ENCODE measurements around the gene CDC16. TPM values are rescaled to one million over a fixed set of nuclear protein-coding genes. Genes with fewer than 3 reads are reported as not detected.
"Not testable (repeated sequence)": the region's sequence is repeated elsewhere in the genome, so short reads cannot be mapped to it uniquely, and the experiment has no call there.

Gene CDC16
- total RNA-seq, 2 experiments from 2014 or later, result 83.5 to 90.8 TPM

DNA sequence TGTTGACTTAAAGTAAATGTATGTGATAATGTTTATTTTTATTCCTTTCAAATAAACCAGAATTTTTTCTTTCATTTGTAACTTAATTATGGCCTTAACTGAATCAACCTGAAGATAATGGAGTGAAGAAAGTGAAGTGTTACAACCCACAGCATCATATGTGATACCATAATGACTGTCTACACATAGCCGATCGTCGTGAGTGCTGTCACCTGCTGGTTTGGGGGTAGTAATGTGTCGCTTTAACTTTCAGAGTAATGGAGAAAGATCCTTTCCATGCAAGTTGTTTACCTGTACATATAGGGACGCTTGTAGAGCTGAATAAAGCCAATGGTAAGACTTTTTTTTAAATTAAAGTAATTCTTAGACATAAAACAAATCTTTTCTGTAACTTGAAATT lies 9.9 kb downstream of the CDC16 start:
- Mint-ChIP-seq H3K27me3 (no peaks in the 10 kb centered on the region), H3K27ac (no peak overlapping the region), H3K4me3 (no peak overlapping the region), H3K36me3 (ENCODE audit: low read depth) (peaks cover 73% of the 10 kb centered on the region), H3K9me3 (ENCODE audit: low read depth) (no peaks in the 10 kb centered on the region), H3K4me1 (peaks cover 4% of the 10 kb centered on the region)
- no peak for ATAC-seq
- DNase-seq, result no peak
- ChIA-PET CTCF (interaction anchor here (0.7 kb wide), 1 partner anchor 642 kb away, joined by 3 read pairs; no protein-coding TSS in a partner anchor), POLR2A (no interaction called here)
- intact Hi-C loops (cut with DNase I, micrococcal nuclease), result loop anchor here in 1 of 2 experiments (2.0 kb wide), 1 partner anchor 14 kb away; no protein-coding TSS in a partner anchor

DNA sequence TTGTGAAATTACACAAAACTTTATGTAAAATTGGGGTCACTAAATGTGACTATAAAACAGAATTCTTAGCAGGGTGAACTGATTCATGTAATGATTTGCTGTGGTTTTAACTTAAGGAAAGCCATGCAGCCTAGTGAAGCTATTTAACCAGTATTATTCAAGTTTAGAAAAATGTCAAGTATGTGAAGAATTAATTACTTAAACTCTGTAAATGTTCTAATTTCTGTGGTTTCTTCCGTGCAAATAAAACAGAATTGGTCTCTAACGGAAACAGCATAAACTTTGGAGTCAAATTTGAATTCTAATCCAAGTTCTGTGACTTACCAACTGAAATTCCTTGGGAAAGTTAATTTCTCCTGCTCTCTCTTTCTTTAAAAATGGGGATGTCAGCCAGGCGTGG lies 13.3 kb downstream of the CDC16 start:
- Mint-ChIP-seq H3K27ac (no peak overlapping the region), H3K4me3 (no peak overlapping the region), H3K9me3 (ENCODE audit: low read depth) (no peaks in the 10 kb centered on the region), H3K36me3 (ENCODE audit: low read depth) (peaks cover 64% of the 10 kb centered on the region), H3K27me3 (no peaks in the 10 kb centered on the region), H3K4me1 (no peaks in the 10 kb centered on the region)
- DNase-seq (no peak), ATAC-seq (no peak)
- CTCF ChIA-PET, result no interaction called here
- POLR2A ChIA-PET, result no interaction called here
- intact Hi-C loops (cut with DNase I, micrococcal nuclease), result no loop called here

DNA sequence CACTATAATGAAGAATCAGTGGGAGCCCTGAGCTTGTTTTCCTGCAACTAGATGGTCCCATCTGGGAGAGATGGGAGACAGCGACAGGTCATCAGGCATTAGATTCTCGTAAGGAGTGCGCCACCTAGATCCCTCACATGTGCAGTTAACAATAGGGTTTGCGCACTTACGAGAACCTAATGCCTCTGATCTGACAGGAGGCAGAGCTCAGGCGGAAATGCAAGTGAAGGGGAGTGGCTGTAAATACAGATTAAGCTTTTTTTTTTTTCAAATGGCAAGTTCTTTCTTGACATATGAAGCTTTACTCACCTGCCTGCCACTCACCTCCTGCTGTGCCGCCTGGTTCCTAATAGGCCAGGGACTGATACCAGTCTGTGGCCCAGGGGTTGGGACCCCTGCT lies 14.4 kb downstream of the CDC16 start:
- ChIA-PET CTCF (interaction anchor here (1.1 kb wide), 1 partner anchor 13 kb away, joined by 3 read pairs; no protein-coding TSS in a partner anchor), POLR2A (no interaction called here)
- Mint-ChIP-seq H3K4me3 (no peak overlapping the region), H3K27ac (no peak overlapping the region), H3K36me3 (ENCODE audit: low read depth) (peaks cover 65% of the 10 kb centered on the region), H3K27me3 (no peaks in the 10 kb centered on the region), H3K9me3 (ENCODE audit: low read depth) (no peaks in the 10 kb centered on the region), H3K4me1 (no peaks in the 10 kb centered on the region)
- no peak for ATAC-seq
- DNase-seq, result no peak
- intact Hi-C loops (cut with DNase I, micrococcal nuclease), result no loop called here

DNA sequence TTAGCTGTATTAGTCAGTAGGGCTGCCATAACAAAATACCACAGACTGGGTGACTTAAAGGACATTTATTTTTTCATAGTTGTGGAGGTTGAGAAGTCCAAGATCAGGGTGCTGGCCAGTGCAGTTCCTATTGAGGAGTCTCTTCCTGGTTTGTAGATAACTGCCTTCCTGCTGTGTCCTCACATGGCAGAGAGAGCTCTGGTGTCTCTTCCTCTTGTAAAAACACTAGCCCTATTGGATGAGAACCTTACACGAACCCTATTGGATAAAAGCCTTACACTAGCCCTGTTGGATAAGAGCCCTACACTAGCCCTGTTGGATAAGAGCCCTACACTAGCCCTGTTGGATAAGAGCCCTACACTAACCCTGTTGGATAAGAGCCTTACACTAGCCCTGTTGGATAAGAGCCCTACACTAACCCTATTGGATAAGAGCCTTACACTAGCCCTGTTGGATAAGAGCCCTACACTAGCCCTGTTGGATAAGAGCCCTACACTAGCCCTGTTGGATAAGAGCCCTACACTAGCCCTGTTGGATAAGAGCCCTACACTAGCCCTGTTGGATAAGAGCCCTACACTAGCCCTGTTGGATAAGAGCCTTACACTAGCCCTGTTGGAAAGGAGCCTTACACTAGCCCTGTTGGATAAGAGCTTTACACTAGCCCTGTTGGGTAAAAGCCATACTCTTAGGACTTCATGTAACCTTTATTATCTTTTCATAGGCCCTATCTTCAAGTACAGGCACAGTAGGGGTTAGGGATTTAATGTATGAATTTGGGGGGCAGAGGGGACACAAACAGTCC lies 17.1 kb downstream of the CDC16 start:
- H3K4me1 Mint-ChIP-seq; H3K27me3 Mint-ChIP-seq; H3K4me3 Mint-ChIP-seq; DNase-seq; ATAC-seq; H3K9me3 Mint-ChIP-seq (ENCODE audit: low read depth); H3K27ac Mint-ChIP-seq; intact Hi-C loops (cut with DNase I, micrococcal nuclease): not testable (repeated sequence)
- POLR2A ChIA-PET, result interaction anchor here (0.6 kb wide), 2 partner anchors 27 to 46 kb away, joined by 3 to 4 read pairs; no protein-coding TSS in a partner anchor
- CTCF ChIA-PET, result interaction anchor here (1.1 to 1.6 kb wide), 2 partner anchors 10 to 84 kb away, joined by 3 to 4 read pairs; no protein-coding TSS in a partner anchor
- peaks cover 58% of the 10 kb centered on the region for H3K36me3 Mint-ChIP-seq (ENCODE audit: low read depth)

DNA sequence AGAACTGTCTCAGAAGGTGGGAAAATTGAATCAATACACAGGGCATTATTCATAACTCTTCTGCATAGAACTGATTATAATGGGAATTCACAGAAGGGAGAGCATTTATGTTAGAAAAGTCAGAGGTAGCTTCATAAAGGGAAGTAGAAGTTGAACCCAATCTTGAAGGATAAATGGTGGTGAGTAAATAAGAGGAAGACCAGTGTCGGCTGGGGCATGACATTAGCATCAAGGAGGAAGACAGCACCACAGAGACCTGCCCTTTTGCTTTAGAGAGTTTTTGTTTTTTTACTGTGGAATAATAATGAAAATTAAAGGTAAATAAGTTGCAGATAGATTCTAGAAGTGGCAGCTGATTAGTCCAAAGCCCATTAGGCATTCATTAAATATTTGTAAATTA lies 21.9 kb downstream of the CDC16 start:
- ChIA-PET CTCF (interaction anchor here (1.2 kb wide), 1 partner anchor 12 kb away, joined by 4 read pairs; no protein-coding TSS in a partner anchor), POLR2A (no interaction called here)
- H3K9me3 Mint-ChIP-seq (ENCODE audit: low read depth), result no peaks in the 10 kb centered on the region
- H3K36me3 Mint-ChIP-seq (ENCODE audit: low read depth), result peaks cover 65% of the 10 kb centered on the region
- ATAC-seq (no peak), DNase-seq (no peak)
- no peak overlapping the region for H3K4me3 Mint-ChIP-seq
- intact Hi-C loops (cut with DNase I, micrococcal nuclease), result no loop called here
- H3K27me3 Mint-ChIP-seq, result no peaks in the 10 kb centered on the region
- peaks cover 7% of the 10 kb centered on the region for H3K4me1 Mint-ChIP-seq
- H3K27ac Mint-ChIP-seq, result no peak overlapping the region

DNA sequence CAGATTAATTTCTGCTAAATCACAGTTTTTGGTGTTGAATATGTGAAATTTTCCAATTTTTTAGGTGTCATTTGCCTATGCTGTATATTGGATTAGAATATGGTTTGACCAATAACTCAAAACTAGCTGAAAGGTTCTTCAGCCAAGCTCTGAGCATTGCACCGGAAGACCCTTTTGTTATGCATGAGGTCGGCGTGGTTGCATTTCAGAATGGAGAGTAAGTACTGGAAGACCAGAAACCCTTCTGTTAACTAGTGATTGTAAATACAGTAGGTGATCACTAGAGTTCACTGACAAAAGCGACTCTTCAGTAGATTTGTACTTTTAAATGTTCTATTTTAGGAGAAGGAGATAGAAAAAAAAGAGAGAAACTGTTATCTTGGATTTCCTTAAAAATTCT lies 22.3 kb downstream of the CDC16 start:
- ChIA-PET POLR2A (no interaction called here), CTCF (no interaction called here)
- ATAC-seq (no peak), DNase-seq (no peak)
- H3K9me3 Mint-ChIP-seq (ENCODE audit: low read depth), result no peaks in the 10 kb centered on the region
- no peak overlapping the region for H3K4me3 Mint-ChIP-seq
- no peaks in the 10 kb centered on the region for H3K27me3 Mint-ChIP-seq
- H3K36me3 Mint-ChIP-seq (ENCODE audit: low read depth), result peaks cover 69% of the 10 kb centered on the region
- peak overlapping the region; percentile 13 for H3K27ac Mint-ChIP-seq
- intact Hi-C loops (cut with DNase I, micrococcal nuclease), result no loop called here
- H3K4me1 Mint-ChIP-seq, result peaks cover 10% of the 10 kb centered on the region

DNA sequence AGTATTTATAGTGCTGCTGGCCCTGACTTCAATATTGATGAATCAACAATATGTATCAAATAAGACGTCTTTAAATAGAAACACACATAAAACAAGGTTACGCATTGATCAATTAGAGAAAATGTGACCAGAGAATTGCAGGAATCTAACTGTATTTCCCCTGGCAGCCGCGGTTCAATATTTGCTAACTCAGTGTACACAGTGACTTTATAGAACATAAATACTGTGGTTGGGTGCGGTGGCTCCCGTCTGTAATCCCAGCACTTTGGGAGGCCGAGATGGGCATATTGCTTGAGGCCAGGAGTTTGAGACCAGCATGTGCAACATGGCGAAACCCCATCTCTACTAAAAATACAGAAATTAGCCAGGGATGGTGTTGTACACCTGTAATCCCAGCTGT lies 23.9 kb downstream of the CDC16 start:
- no peak for ATAC-seq
- no peak for DNase-seq
- H3K4me3 Mint-ChIP-seq, result no peak overlapping the region
- intact Hi-C loops (cut with DNase I, micrococcal nuclease), result loop anchor here in 1 of 2 experiments (2.0 kb wide), 1 partner anchor 14 kb away; no protein-coding TSS in a partner anchor
- ChIA-PET POLR2A (no interaction called here), CTCF (no interaction called here)
- H3K4me1 Mint-ChIP-seq, result peaks cover 20% of the 10 kb centered on the region
- H3K9me3 Mint-ChIP-seq (ENCODE audit: low read depth), result no peaks in the 10 kb centered on the region
- no peaks in the 10 kb centered on the region for H3K27me3 Mint-ChIP-seq
- H3K27ac Mint-ChIP-seq, result no peak overlapping the region
- peaks cover 76% of the 10 kb centered on the region for H3K36me3 Mint-ChIP-seq (ENCODE audit: low read depth)

DNA sequence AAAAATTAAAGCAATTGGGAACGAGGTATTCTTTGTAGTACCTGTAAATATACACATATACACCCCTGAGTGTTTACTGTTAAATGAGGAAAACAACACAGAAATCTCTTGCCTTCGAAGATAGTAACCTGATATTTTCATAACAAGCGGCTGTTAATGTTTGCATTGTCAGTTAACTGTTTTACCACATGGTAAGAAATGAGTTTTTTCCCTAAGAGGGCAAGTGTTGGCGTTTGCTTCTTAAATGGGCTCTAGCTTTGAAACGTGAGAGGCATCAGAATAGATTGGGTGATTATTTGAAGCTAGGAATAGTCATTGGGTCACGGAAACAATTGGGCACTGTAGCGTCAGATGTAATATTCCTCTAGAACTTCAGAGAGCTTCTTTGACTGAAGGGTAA lies 24.7 kb downstream of the CDC16 start:
- peaks cover 22% of the 10 kb centered on the region for H3K4me1 Mint-ChIP-seq
- POLR2A ChIA-PET, result no interaction called here
- no peak overlapping the region for H3K4me3 Mint-ChIP-seq
- no peaks in the 10 kb centered on the region for H3K9me3 Mint-ChIP-seq (ENCODE audit: low read depth)
- no peak for ATAC-seq
- intact Hi-C loops (cut with DNase I, micrococcal nuclease), result loop anchor here in 1 of 2 experiments (2.0 kb wide), 1 partner anchor 15 kb away; no protein-coding TSS in a partner anchor
- H3K36me3 Mint-ChIP-seq (ENCODE audit: low read depth), result peaks cover 73% of the 10 kb centered on the region
- no peak overlapping the region for H3K27ac Mint-ChIP-seq
- CTCF ChIA-PET, result no interaction called here
- H3K27me3 Mint-ChIP-seq, result no peaks in the 10 kb centered on the region
- no peak for DNase-seq

DNA sequence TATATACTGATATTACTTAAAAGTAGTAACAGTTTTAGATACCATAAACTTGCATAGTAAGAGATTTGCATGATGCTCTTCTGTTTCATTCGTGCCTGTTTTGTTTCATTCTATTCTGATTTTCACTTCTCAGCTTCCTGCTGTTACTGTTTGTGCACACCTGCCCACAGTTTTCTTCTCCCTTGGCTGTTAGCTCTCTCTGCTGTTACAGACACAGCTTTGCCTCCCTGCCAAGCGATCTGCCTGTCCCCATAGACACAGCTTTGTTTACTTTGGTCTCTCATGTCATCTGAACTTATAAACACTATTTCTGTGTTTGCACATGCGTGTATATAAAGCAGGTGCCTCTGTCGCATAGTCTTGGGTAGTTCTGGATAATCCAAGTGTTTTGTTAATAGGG lies 25.3 kb downstream of the CDC16 start:
- H3K4me1 Mint-ChIP-seq, result peaks cover 22% of the 10 kb centered on the region
- POLR2A ChIA-PET, result no interaction called here
- H3K36me3 Mint-ChIP-seq (ENCODE audit: low read depth), result peaks cover 73% of the 10 kb centered on the region
- peak overlapping the region; percentile 24 for H3K27ac Mint-ChIP-seq
- intact Hi-C loops (cut with DNase I, micrococcal nuclease), result loop anchor here in 1 of 2 experiments (2.0 kb wide), 1 partner anchor 15 kb away; no protein-coding TSS in a partner anchor
- H3K4me3 Mint-ChIP-seq, result no peak overlapping the region
- H3K9me3 Mint-ChIP-seq (ENCODE audit: low read depth), result no peaks in the 10 kb centered on the region
- CTCF ChIA-PET, result no interaction called here
- no peaks in the 10 kb centered on the region for H3K27me3 Mint-ChIP-seq
- DNase-seq (no peak), ATAC-seq (no peak)

DNA sequence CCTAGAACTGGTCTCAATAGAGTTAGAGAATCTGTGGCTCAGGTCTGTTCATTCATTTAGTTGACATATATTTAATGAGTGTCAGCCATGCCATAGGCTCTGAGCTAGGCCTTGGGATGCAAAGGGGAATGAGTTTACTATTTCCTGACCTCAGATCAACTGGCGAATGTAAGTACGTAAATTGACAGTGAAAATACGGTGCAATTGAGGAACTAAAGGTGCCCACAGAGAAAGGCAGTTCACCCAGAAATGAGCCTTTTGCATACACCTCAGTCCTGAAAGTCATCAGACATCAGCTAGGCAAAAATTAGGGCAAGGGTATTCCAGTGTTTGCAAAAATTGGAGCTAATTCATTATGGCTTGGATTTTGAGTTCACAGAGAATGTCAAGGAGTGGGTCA lies 26.1 kb downstream of the CDC16 start:
- no peaks in the 10 kb centered on the region for H3K9me3 Mint-ChIP-seq (ENCODE audit: low read depth)
- peaks cover 75% of the 10 kb centered on the region for H3K36me3 Mint-ChIP-seq (ENCODE audit: low read depth)
- no peak overlapping the region for H3K4me3 Mint-ChIP-seq
- DNase-seq, result no peak
- ChIA-PET CTCF (no interaction called here), POLR2A (no interaction called here)
- peaks cover 22% of the 10 kb centered on the region for H3K4me1 Mint-ChIP-seq
- no peaks in the 10 kb centered on the region for H3K27me3 Mint-ChIP-seq
- intact Hi-C loops (cut with DNase I, micrococcal nuclease), result no loop called here
- H3K27ac Mint-ChIP-seq, result no peak overlapping the region
- no peak for ATAC-seq

DNA sequence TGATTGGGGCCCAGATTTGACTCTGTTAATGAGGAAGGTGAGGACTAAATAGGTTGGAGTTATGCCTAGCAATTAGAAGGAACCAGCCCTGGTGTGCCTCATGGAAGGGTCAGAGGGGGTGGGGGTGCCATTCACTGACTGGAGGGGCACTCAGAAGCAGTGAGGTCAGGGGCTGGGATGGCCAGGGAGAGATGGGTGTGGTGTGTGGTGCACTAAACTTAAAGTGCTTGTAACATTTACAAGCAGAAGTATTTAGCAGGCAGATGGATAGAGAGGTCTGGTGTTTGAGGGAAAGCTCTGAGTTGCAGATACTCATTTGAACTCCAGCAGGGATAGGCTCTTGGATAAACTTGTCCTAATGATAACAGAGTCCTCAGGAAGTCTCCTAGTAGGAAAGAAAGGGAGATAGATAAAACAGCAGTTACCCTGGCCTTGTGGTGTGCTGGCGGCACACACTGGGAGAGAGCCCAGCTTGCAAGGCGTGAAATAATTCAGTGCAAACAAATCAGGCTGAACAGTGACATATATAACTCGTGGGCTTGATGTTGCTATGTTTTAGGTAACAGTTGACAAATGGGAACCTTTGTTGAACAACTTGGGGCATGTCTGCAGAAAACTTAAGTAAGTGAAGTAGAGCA lies 26.8 kb downstream of the CDC16 start:
- H3K27ac Mint-ChIP-seq, result peak overlapping the region; percentile 43

DNA sequence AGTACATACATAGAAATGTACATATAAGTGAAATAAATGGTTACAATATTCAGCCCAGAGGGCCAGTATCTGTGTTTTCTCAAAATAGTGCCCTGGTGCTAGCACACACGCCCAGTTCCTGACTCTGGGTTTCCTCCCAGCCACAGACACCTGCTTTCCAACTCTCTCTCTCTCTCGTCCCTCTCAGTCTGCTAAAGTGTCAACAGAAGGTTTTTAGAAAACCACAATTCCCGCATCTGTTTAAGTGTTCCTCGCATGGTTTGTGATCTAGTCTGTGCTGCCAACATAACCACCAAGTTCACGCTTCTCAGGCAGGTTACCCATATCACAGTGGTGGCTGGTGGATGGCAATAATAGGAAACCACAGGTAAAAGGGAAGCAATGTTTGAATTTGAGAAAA lies 28.9 kb downstream of the CDC16 start:
- H3K27ac Mint-ChIP-seq, result peak overlapping the region; percentile 29
- no peaks in the 10 kb centered on the region for H3K9me3 Mint-ChIP-seq (ENCODE audit: low read depth)
- intact Hi-C loops (cut with DNase I, micrococcal nuclease), result no loop called here
- H3K4me3 Mint-ChIP-seq, result no peak overlapping the region
- H3K36me3 Mint-ChIP-seq (ENCODE audit: low read depth), result peaks cover 80% of the 10 kb centered on the region
- no peaks in the 10 kb centered on the region for H3K27me3 Mint-ChIP-seq
- CTCF ChIA-PET, result no interaction called here
- POLR2A ChIA-PET, result no interaction called here
- H3K4me1 Mint-ChIP-seq, result peaks cover 32% of the 10 kb centered on the region
- no peak for DNase-seq
- ATAC-seq, result no peak

More for the DNA sequence above, 26.8 kb downstream of the CDC16 start:
- CTCF ChIA-PET, result interaction anchor here (1.0 kb wide), 1 partner anchor 10 kb away, joined by 4 read pairs; no protein-coding TSS in a partner anchor
- POLR2A ChIA-PET, result no interaction called here
- Mint-ChIP-seq H3K4me1 (peaks cover 22% of the 10 kb centered on the region), H3K4me3 (no peak overlapping the region), H3K36me3 (ENCODE audit: low read depth) (peaks cover 75% of the 10 kb centered on the region), H3K9me3 (ENCODE audit: low read depth) (no peaks in the 10 kb centered on the region), H3K27me3 (no peaks in the 10 kb centered on the region)
- ATAC-seq, result no peak
- intact Hi-C loops (cut with DNase I, micrococcal nuclease), result no loop called here
- DNase-seq, result no peak

Data from activated CD4-positive, alpha-beta T cell treated with anti-CD3 and anti-CD28 coated beads for 36 hours (primary cell).